Measurements from ENCODE around the gene XKR3.

XKR3 gene

GRCh38 chr22:16845881-16846280 lies 20.7 kb upstream of the XKR3 start:
- H3K4me3 ChIP-seq (replicated peaks; ENCODE audit: low read depth, low read length), result no peak overlapping the region
- DNase-seq (ENCODE audit: extremely low read depth, insufficient read length), result no peak
- H3K36me3 ChIP-seq (ENCODE audit: control insufficient read depth, insufficient read depth, low read length), result no peaks in the 10 kb centered on the region
- TF ChIP-seq, protein P1, sequence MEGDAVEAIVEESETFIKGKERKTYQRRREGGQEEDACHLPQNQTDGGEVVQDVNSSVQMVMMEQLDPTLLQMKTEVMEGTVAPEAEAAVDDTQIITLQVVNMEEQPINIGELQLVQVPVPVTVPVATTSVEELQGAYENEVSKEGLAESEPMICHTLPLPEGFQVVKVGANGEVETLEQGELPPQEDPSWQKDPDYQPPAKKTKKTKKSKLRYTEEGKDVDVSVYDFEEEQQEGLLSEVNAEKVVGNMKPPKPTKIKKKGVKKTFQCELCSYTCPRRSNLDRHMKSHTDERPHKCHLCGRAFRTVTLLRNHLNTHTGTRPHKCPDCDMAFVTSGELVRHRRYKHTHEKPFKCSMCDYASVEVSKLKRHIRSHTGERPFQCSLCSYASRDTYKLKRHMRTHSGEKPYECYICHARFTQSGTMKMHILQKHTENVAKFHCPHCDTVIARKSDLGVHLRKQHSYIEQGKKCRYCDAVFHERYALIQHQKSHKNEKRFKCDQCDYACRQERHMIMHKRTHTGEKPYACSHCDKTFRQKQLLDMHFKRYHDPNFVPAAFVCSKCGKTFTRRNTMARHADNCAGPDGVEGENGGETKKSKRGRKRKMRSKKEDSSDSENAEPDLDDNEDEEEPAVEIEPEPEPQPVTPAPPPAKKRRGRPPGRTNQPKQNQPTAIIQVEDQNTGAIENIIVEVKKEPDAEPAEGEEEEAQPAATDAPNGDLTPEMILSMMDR (IDR thresholded peaks at IDR 0.05; ENCODE audit: insufficient read depth, low read length, poor library complexity, severe bottlenecking), result no peak
- H3K27me3 ChIP-seq (replicated peaks; ENCODE audit: control insufficient read depth, insufficient read depth, low read length), result no peaks in the 10 kb centered on the region

DNA sequence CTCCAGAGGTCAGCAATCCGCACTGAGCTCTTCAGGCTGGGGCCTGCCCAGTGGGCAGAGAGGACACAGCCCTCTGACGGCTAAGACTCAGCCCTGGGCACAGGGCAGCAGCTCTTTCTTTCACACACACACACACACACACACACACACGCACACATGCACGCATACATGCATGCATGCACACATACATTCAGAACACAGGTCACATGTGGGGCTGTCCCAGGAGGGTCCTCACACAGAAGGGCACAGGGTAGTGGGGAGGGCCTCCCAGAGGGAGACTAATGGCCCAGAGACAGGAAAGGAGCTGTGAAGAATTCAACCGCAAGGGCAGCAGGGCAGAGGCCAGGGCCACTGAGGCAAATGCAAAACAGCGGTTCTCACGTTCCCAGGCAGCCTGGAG lies 20.3 kb upstream of the XKR3 start:
- no peak for DNase-seq (ENCODE audit: extremely low read depth, insufficient read length)
- no peaks in the 10 kb centered on the region for H3K27me3 ChIP-seq (replicated peaks; ENCODE audit: control insufficient read depth, insufficient read depth, low read length)
- TF ChIP-seq, protein P1 (IDR thresholded peaks at IDR 0.05; ENCODE audit: insufficient read depth, low read length, poor library complexity, severe bottlenecking), result no peak
- no peak overlapping the region for H3K4me3 ChIP-seq (replicated peaks; ENCODE audit: low read depth, low read length)
- H3K36me3 ChIP-seq (ENCODE audit: control insufficient read depth, insufficient read depth, low read length), result no peaks in the 10 kb centered on the region

DNA sequence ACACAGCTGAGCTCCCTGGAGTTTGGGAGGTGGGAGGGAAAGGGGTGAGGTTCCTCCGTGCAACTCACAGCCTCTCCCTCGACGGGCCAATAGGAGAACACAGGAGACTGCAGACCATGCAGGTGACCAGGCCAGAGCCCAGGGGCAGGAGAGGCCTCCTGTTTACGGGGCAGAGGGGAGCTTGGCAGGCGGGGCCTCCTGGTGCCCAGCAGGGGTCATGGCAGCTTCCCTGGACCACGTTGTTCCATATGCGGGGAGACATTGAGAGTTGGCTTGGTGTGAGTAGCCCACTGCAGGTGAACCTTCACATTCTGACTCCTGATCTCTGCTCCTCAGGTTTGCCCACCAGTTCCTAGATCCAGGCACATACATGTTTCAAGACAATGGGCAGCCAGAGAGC lies 19.3 kb upstream of the XKR3 start:
- DNase-seq (ENCODE audit: extremely low read depth, insufficient read length), result no peak
- H3K36me3 ChIP-seq (ENCODE audit: control insufficient read depth, insufficient read depth, low read length), result no peaks in the 10 kb centered on the region
- TF ChIP-seq, protein P1 (IDR thresholded peaks at IDR 0.05; ENCODE audit: insufficient read depth, low read length, poor library complexity, severe bottlenecking), result no peak
- no peaks in the 10 kb centered on the region for H3K27me3 ChIP-seq (replicated peaks; ENCODE audit: control insufficient read depth, insufficient read depth, low read length)
- no peak overlapping the region for H3K4me3 ChIP-seq (replicated peaks; ENCODE audit: low read depth, low read length)

GRCh38 chr22:16838073-16838472 lies 12.9 kb upstream of the XKR3 start:
- no peak for DNase-seq (ENCODE audit: extremely low read depth, insufficient read length)
- Histone ChIP-seq H3K27me3 (replicated peaks; ENCODE audit: control insufficient read depth, insufficient read depth, low read length) (no peaks in the 10 kb centered on the region), H3K36me3 (ENCODE audit: control insufficient read depth, insufficient read depth, low read length) (no peaks in the 10 kb centered on the region), H3K4me3 (replicated peaks; ENCODE audit: low read depth, low read length) (no peak overlapping the region)
- TF ChIP-seq, protein P1 (IDR thresholded peaks at IDR 0.05; ENCODE audit: insufficient read depth, low read length, poor library complexity, severe bottlenecking), result no peak

GRCh38 chr22:16834971-16835370 lies 9.8 kb upstream of the XKR3 start:
- no peak for DNase-seq (ENCODE audit: extremely low read depth, insufficient read length)
- Histone ChIP-seq H3K27me3 (replicated peaks; ENCODE audit: control insufficient read depth, insufficient read depth, low read length) (no peaks in the 10 kb centered on the region), H3K4me3 (replicated peaks; ENCODE audit: low read depth, low read length) (no peak overlapping the region), H3K36me3 (ENCODE audit: control insufficient read depth, insufficient read depth, low read length) (no peaks in the 10 kb centered on the region)
- TF ChIP-seq, protein P1 (IDR thresholded peaks at IDR 0.05; ENCODE audit: insufficient read depth, low read length, poor library complexity, severe bottlenecking), result no peak

- no peak overlapping the region for H3K4me3 ChIP-seq (replicated peaks; ENCODE audit: low read depth, low read length)
- H3K27me3 ChIP-seq (replicated peaks; ENCODE audit: control insufficient read depth, insufficient read depth, low read length), result no peaks in the 10 kb centered on the region
- TF ChIP-seq, protein P1 (IDR thresholded peaks at IDR 0.05; ENCODE audit: insufficient read depth, low read length, poor library complexity, severe bottlenecking), result no peak
- no peaks in the 10 kb centered on the region for H3K36me3 ChIP-seq (ENCODE audit: control insufficient read depth, insufficient read depth, low read length)
- DNase-seq (ENCODE audit: extremely low read depth, insufficient read length), result no peak
Measured at GRCh38 chr22:16831257-16831656, 6.0 kb upstream of the XKR3 start.

Data from GM06990 (cell line).